GM12801 (cell line): ENCODE measurements around the gene ERP44.

Source experiments
- CTCF ChIP-seq: IDR thresholded peaks from one replicate; pipeline ENCODE4 v1.5.1; 2011; ENCODE audit warnings: control low read depth; ENCODE audit not compliant: insufficient read length; ENCODE audit errors: extremely low read depth

Gene ERP44

DNA sequence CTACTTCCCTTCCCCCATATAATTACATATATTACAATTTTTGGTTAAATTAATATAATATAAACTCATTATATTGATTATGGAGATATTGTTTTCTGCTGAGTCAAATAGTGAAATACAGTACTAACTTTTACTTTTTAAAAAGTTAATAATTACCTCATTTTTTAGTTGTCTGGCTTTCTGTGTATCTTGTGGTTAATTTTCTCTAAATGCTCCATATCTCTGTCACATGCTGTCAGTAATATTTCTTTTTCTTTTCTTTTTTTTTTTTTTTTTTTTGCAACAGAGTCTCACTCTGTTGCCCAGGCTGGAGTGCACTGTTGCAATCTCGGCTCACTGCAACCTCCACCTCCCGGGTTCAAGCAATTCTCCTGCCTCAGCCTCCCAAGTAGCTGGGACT lies 169.1 kb downstream of the ERP44 start:
- no peak for TF ChIP-seq CTCF
